Endothelial cell of umbilical vein (primary cell): Measurements from ENCODE around the gene TMEM253. TPM values are rescaled to one million over a fixed set of nuclear protein-coding genes. Genes with fewer than 3 reads are reported as not detected.

Source experiments
- BruUV-seq: library from RNA; stranded (reverse); fragments of 400-500 nt; replicated peaks from 2 replicates; lab custom pipeline; 2021; lab: Mats Ljungman, UMichigan
- CTCF ChIA-PET: fragments of 300-600, 350-600 bp; sonication (Branson Sonifier 250); formaldehyde crosslinking; loops from one replicate; lab custom pipeline; 2021; ENCODE audit warnings: antibody characterized with exemption, inconsistent platforms; lab: Charles Lee
- POLR2A ChIA-PET: fragments of 300-600, 350-600 bp; sonication (Branson Sonifier 250); formaldehyde crosslinking; loops from one replicate; lab custom pipeline; 2021; ENCODE audit warnings: antibody characterized with exemption, inconsistent platforms; lab: Charles Lee
- DNase-seq: peaks from one replicate; pipeline ENCODE4 v3.0.0-alpha.2; 2011; ENCODE audit warnings: low read depth, low spot score
- FAIRE-seq: peaks from 2 replicates; lab custom pipeline; 2011; peaks lifted over from hg19 to GRCh38; lab: Jason Lieb, UNC
- H2AFZ ChIP-seq: 2 replicates; pipeline ENCODE4 v1.6.0; 2012; ENCODE audit warnings: low read depth, low read length, control low read depth, inconsistent platforms
- H3K27ac ChIP-seq: 2 replicates; pipeline ENCODE4 v1.5.1; 2011; ENCODE audit warnings: low read depth, mild to moderate bottlenecking, control low read depth, low read length, moderate library complexity; ENCODE audit not compliant: insufficient read depth
- H3K27me3 ChIP-seq, 2 experiments: 2 replicates each; pipeline versions ENCODE4 v1.6.0 to v1.6.1; 2011; ENCODE audit warnings: low read length in 2 of 2, mixed read lengths in 1 of 2; ENCODE audit not compliant: control insufficient read depth in 2 of 2, insufficient read depth in 2 of 2
- H3K36me3 ChIP-seq, 2 experiments: 2 replicates in 1 of 2; 3 replicates in 1 of 2; pipeline ENCODE4 v1.5.1; 2011; ENCODE audit warnings: low read length in 2 of 2, mild to moderate bottlenecking in 1 of 2, moderate library complexity in 1 of 2; ENCODE audit not compliant: control insufficient read depth in 2 of 2, insufficient read depth in 2 of 2; ENCODE audit errors: extremely low read depth in 1 of 2
- H3K4me1 ChIP-seq: 3 replicates; pipeline ENCODE4 v1.5.1; 2011; ENCODE audit warnings: mild to moderate bottlenecking, low read length; ENCODE audit not compliant: control insufficient read depth, insufficient read depth; ENCODE audit errors: extremely low read depth
- H3K4me2 ChIP-seq: 2 replicates; pipeline ENCODE4 v1.6.1; 2011; ENCODE audit warnings: low read length, control low read depth, mixed read lengths; ENCODE audit not compliant: insufficient read depth
- H3K4me3 ChIP-seq, 3 experiments: fragments of 200-600 bp in 1 of 3; sonication (generic), shearing (Covaris generic) in 1 of 3; replicated peaks in 1 of 3; 2 replicates each; pipeline ENCODE4 v1.5.1; 2011 to 2016; ENCODE audit warnings: control low read depth in 3 of 3, low read length in 3 of 3, mild to moderate bottlenecking in 2 of 3, inconsistent platforms in 1 of 3, low read depth in 1 of 3, moderate library complexity in 1 of 3; ENCODE audit not compliant: insufficient read depth in 1 of 3
- H3K79me2 ChIP-seq: 2 replicates; pipeline ENCODE4 v1.6.0; 2012; ENCODE audit warnings: low read length, inconsistent platforms; ENCODE audit not compliant: control insufficient read depth, insufficient read depth
- H3K9ac ChIP-seq: replicated peaks from 2 replicates; pipeline ENCODE3; 2011; ENCODE audit warnings: low read length, control low read depth; ENCODE audit not compliant: insufficient read depth; ENCODE audit errors: extremely low read depth
- H3K9me1 ChIP-seq: replicated peaks from 3 replicates; pipeline ENCODE4 v1.6.0; 2011; ENCODE audit warnings: mild to moderate bottlenecking, low read length; ENCODE audit not compliant: control insufficient read depth, insufficient read depth; ENCODE audit errors: extremely low read depth
- H3K9me3 ChIP-seq: replicated peaks from 2 replicates; pipeline ENCODE4 v1.5.1; 2012; ENCODE audit warnings: low read length, inconsistent platforms; ENCODE audit not compliant: control insufficient read depth, insufficient read depth
- H4K20me1 ChIP-seq: replicated peaks from 2 replicates; pipeline ENCODE3; 2011; ENCODE audit warnings: mild to moderate bottlenecking, low read length; ENCODE audit not compliant: control insufficient read depth, insufficient read depth; ENCODE audit errors: extremely low read depth
- EZH2 ChIP-seq: IDR thresholded peaks from 2 replicates; pipeline ENCODE4 v1.6.1; 2012; ENCODE audit warnings: borderline replicate concordance, low read depth, mild to moderate bottlenecking, moderate library complexity, low read length, inconsistent platforms; ENCODE audit not compliant: severe bottlenecking
- FOS ChIP-seq: IDR thresholded peaks from 2 replicates; pipeline ENCODE4 v1.6.1; 2011; ENCODE audit warnings: mild to moderate bottlenecking, low read length, moderate library complexity, borderline replicate concordance; ENCODE audit not compliant: insufficient read depth
- GATA2 ChIP-seq: IDR thresholded peaks from 2 replicates; pipeline ENCODE4 v1.7.0; 2011; ENCODE audit warnings: low read depth, mild to moderate bottlenecking, moderate library complexity, mixed read lengths, low read length; ENCODE audit not compliant: insufficient read length, insufficient read depth
- JUN ChIP-seq: IDR thresholded peaks from 2 replicates; pipeline ENCODE4 v1.6.1; 2011; ENCODE audit warnings: borderline replicate concordance, low read depth; ENCODE audit not compliant: insufficient read length, insufficient read depth
- MYC ChIP-seq: IDR thresholded peaks from one replicate; pipeline ENCODE4 v1.6.1; 2011; ENCODE audit warnings: mild to moderate bottlenecking, low read depth, low read length
- POLR2A ChIP-seq: IDR thresholded peaks from 2 replicates; pipeline ENCODE4 v1.6.1; 2012; ENCODE audit warnings: low read depth, mild to moderate bottlenecking, control low read depth, low read length
- POLR2AphosphoS5 ChIP-seq: IDR thresholded peaks from 2 replicates; pipeline ENCODE4 v1.6.1; 2012; ENCODE audit warnings: low read depth, mild to moderate bottlenecking, control low read depth, low read length, moderate library complexity; ENCODE audit not compliant: insufficient read depth
- dilution Hi-C: fragments of 300-500 bp; cut with MboI; formaldehyde crosslinking; loops from one replicate; pipeline ENCODE4 v1.15.0; 2019; ENCODE audit warnings: low sequenced_read_pairs; ENCODE audit not compliant: extremely low pct_ligation_motif_present
- intact Hi-C: fragments of 100-400 bp; cut with micrococcal nuclease; formaldehyde crosslinking; loops from one replicate; pipeline ENCODE4 v1.10.0; 2022
- polyA plus RNA-seq, 4 experiments: library from polyadenylated mRNA; depleted of rRNA in 3 of 4; stranded (reverse) in 3 of 4; unstranded in 1 of 4; fragments of >200 nt; gene quantifications; 2 replicates each; pipeline versions ENCODE4 v1.2.1 to v1.2.3, GENCODE V29; 2011 to 2012; ENCODE audit warnings: missing spikeins in 1 of 4
- total RNA-seq: library from RNA; stranded (reverse); gene quantifications from 2 replicates; pipeline ENCODE4 v1.2.3, GENCODE V29; 2021
- TF ChIP-seq, protein P1 (sequence below): IDR thresholded peaks from 2 replicates; pipeline ENCODE4 v1.6.1; 2011; ENCODE audit not compliant: insufficient read depth, insufficient read length
- TF ChIP-seq, protein P2 (sequence below), 2 donors: IDR thresholded peaks; 1 replicate in 1 of 2; 2 replicates in 1 of 2; pipeline ENCODE4 v1.5.1; 2011; ENCODE audit warnings: low read length in 2 of 2, mild to moderate bottlenecking in 2 of 2, moderate library complexity in 2 of 2, control low read depth in 1 of 2, inconsistent platforms in 1 of 2, low read depth in 1 of 2; ENCODE audit not compliant: insufficient read depth in 1 of 2; ENCODE audit errors: extremely low read depth in 1 of 2

The TMEM253 gene
- total and polyA plus RNA-seq, 2 donors (not counting 3 experiments of a cell fraction or from before 2014, with no cell fraction given): 0.25 TPM; not detected in 1

DNA sequence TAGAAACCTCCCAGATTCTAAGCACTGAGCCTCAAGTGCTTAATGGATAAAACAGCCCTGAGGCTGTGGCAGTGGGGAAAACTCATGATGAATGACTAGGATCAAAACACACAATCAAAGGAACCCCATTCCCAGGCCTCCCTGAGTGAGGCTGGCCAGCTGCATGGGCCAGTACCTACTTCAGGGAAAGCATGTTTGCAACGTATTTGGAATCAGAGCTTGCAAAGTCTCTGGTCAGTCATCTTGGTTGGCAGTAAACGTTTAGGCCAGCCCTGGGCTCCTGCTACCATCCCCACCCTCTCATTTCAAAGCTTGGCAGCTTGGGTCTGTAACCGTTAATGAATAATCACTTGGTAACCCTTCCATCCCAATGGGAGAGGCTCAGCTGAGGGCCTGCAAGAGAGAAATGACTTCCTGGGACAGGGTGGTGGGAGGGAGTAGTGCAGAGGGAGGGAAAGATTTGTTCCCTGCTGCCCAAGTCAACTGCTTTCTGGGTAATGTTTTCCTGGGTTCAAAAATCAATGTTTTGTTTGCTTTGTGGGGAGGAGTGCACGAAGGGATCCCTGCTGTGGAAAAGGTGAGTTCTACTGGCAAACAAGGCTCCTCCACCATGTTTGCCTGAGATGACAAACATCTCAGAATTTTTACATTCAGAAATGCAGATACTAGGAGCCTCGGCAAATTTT lies 45.3 kb upstream of the TMEM253 start:
- POLR2A ChIA-PET: no interaction called here
- intact Hi-C loops (no loop called here), dilution Hi-C loops (no loop called here)
- no peak overlapping the region for H2AFZ ChIP-seq
- DNase-seq (no peak), FAIRE-seq (no peak)
- no peak overlapping the region for H3K9ac ChIP-seq
- no peak overlapping the region for H3K27ac ChIP-seq
- BruUV-seq: no TSS peak
- H3K9me3 ChIP-seq: no peaks in the 10 kb centered on the region
- H3K4me3 ChIP-seq: no peak overlapping the region
- CTCF ChIA-PET: interaction anchor here (1.2 kb wide), 1 partner anchor 41 kb away, joined by 3 read pairs; no protein-coding TSS in a partner anchor
- no peak overlapping the region for H3K4me2 ChIP-seq
- peaks cover 13 to 17% of the 10 kb centered on the region in 2 experiments for H3K27me3 ChIP-seq
- no peak for TF ChIP-seq FOS
- no peak for TF ChIP-seq EZH2
- TF ChIP-seq JUN: no peak
- no peak for TF ChIP-seq POLR2A
- no peak for TF ChIP-seq MYC
- no peak for TF ChIP-seq GATA2
- TF ChIP-seq, protein P1, sequence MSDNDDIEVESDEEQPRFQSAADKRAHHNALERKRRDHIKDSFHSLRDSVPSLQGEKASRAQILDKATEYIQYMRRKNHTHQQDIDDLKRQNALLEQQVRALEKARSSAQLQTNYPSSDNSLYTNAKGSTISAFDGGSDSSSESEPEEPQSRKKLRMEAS: no peak
- TF ChIP-seq, protein P2, sequence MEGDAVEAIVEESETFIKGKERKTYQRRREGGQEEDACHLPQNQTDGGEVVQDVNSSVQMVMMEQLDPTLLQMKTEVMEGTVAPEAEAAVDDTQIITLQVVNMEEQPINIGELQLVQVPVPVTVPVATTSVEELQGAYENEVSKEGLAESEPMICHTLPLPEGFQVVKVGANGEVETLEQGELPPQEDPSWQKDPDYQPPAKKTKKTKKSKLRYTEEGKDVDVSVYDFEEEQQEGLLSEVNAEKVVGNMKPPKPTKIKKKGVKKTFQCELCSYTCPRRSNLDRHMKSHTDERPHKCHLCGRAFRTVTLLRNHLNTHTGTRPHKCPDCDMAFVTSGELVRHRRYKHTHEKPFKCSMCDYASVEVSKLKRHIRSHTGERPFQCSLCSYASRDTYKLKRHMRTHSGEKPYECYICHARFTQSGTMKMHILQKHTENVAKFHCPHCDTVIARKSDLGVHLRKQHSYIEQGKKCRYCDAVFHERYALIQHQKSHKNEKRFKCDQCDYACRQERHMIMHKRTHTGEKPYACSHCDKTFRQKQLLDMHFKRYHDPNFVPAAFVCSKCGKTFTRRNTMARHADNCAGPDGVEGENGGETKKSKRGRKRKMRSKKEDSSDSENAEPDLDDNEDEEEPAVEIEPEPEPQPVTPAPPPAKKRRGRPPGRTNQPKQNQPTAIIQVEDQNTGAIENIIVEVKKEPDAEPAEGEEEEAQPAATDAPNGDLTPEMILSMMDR (IDR thresholded peaks at IDR 0.05; ENCODE audit: extremely low read depth in 1 of 2, insufficient read depth in 1 of 2, low read depth in 1 of 2, low read length in 2 of 2): no peak
- TF ChIP-seq POLR2AphosphoS5: no peak
- H3K79me2 ChIP-seq: no peaks in the 10 kb centered on the region
- no peaks in the 10 kb centered on the region for H3K36me3 ChIP-seq
- no peaks in the 10 kb centered on the region for H4K20me1 ChIP-seq
- no peaks in the 10 kb centered on the region for H3K4me1 ChIP-seq
- no peaks in the 10 kb centered on the region for H3K9me1 ChIP-seq
